H1 (cell line): ENCODE measurements around the gene ACACB. TPM values are rescaled to one million over a fixed set of nuclear protein-coding genes. Genes with fewer than 3 reads are reported as not detected.

Experiments used
- CTCF ChIA-PET: fragments of 300-600 bp; sonication (Branson Sonifier 250); formaldehyde crosslinking; loops from one replicate; lab custom pipeline; 2021; ENCODE audit not compliant: partially characterized antibody; lab: Charles Lee
- POLR2A ChIA-PET: fragments of 300-600 bp; sonication (Branson Sonifier 250); formaldehyde crosslinking; loops from one replicate; lab custom pipeline; 2021; ENCODE audit warnings: inconsistent platforms; ENCODE audit not compliant: partially characterized antibody; lab: Charles Lee
- DNase-seq, 2 experiments: peaks; one replicate each; pipeline versions ENCODE4 v3.0.0 to v3.0.0-alpha.2; 2010 to 2022; ENCODE audit warnings: low spot score in 2 of 2, low read depth in 1 of 2, mixed read lengths in 1 of 2
- FAIRE-seq: peaks from 2 replicates; lab custom pipeline; 2011; peaks lifted over from hg19 to GRCh38; lab: Jason Lieb, UNC
- H2AFZ ChIP-seq: 2 replicates; pipeline ENCODE4 v1.8.1; 2012; ENCODE audit warnings: low read length, inconsistent platforms
- H2AK5ac ChIP-seq: 2 replicates; pipeline ENCODE4 v1.6.1; 2013; ENCODE audit warnings: low read depth, low read length
- H2BK120ac ChIP-seq: replicated peaks from 2 replicates; pipeline ENCODE3; 2013; ENCODE audit warnings: low read depth, low read length, inconsistent platforms
- H2BK12ac ChIP-seq: 2 replicates; pipeline ENCODE4 v1.6.1; 2013; ENCODE audit warnings: low read depth, low read length
- H2BK15ac ChIP-seq: 2 replicates; pipeline ENCODE4 v1.6.1; 2013; ENCODE audit warnings: low read length
- H2BK20ac ChIP-seq: 2 replicates; pipeline ENCODE4 v1.6.1; 2013; ENCODE audit warnings: low read length
- H2BK5ac ChIP-seq: 2 replicates; pipeline ENCODE4 v1.6.1; 2013; ENCODE audit warnings: low read depth, low read length
- H3K14ac ChIP-seq: 2 replicates; pipeline ENCODE4 v1.6.1; 2013; ENCODE audit warnings: inconsistent platforms; ENCODE audit not compliant: insufficient read length
- H3K18ac ChIP-seq: 2 replicates; pipeline ENCODE4 v1.6.1; 2013; ENCODE audit warnings: low read length; ENCODE audit errors: extremely low read depth
- H3K23ac ChIP-seq: 2 replicates; pipeline ENCODE4 v1.6.1; 2013; ENCODE audit warnings: inconsistent platforms; ENCODE audit not compliant: insufficient read length
- H3K23me2 ChIP-seq: 2 replicates; pipeline ENCODE4 v1.6.1; 2013; ENCODE audit warnings: low read depth, low read length
- H3K27ac ChIP-seq: 2 replicates; pipeline ENCODE4 v1.6.1; 2011; ENCODE audit warnings: low read depth, low read length, inconsistent platforms
- H3K27me3 ChIP-seq, 4 experiments: replicated peaks in 1 of 4; 1 replicate in 1 of 4; 2 replicates in 3 of 4; pipeline versions ENCODE4 v1.6.1 to v1.8.1; 2011 to 2013; ENCODE audit warnings: low read length in 3 of 4, mild to moderate bottlenecking in 3 of 4, inconsistent platforms in 2 of 4, mixed read lengths in 2 of 4, moderate library complexity in 1 of 4; ENCODE audit not compliant: control insufficient read depth in 3 of 4, insufficient read depth in 3 of 4; ENCODE audit errors: extremely low read depth in 1 of 4
- H3K36me3 ChIP-seq, 4 experiments: 2 replicates each; pipeline versions ENCODE4 v1.6.1 to v1.8.1; 2011 to 2013; ENCODE audit warnings: mild to moderate bottlenecking in 4 of 4, low read length in 3 of 4, moderate library complexity in 2 of 4, control low read depth in 1 of 4, inconsistent platforms in 1 of 4; ENCODE audit not compliant: insufficient read depth in 4 of 4, control insufficient read depth in 2 of 4
- H3K4ac ChIP-seq: replicated peaks from 2 replicates; pipeline ENCODE3; 2013; ENCODE audit warnings: low read length, low read depth, mixed read lengths, inconsistent platforms; ENCODE audit not compliant: insufficient read length
- H3K4me1 ChIP-seq, 4 experiments: replicated peaks in 1 of 4; 1 replicate in 1 of 4; 2 replicates in 3 of 4; pipeline versions ENCODE4 v1.6.1 to v1.8.1; 2011 to 2013; ENCODE audit warnings: low read length in 3 of 4, inconsistent platforms in 2 of 4, mixed read lengths in 1 of 4; ENCODE audit not compliant: insufficient read depth in 4 of 4, control insufficient read depth in 3 of 4
- H3K4me2 ChIP-seq, 2 experiments: 2 replicates each; pipeline versions ENCODE4 v1.6.1 to v1.8.1; 2011 to 2013; ENCODE audit warnings: low read depth in 2 of 2, low read length in 2 of 2, control low read depth in 1 of 2, inconsistent platforms in 1 of 2, mild to moderate bottlenecking in 1 of 2; ENCODE audit not compliant: insufficient read depth in 1 of 2
- H3K4me3 ChIP-seq, 4 experiments: fragments of 200-600, 300-600 bp in 1 of 4; sonication (generic), shearing (Covaris generic), sonication (Bioruptor Twin) in 1 of 4; 2 replicates each; pipeline versions ENCODE4 v1.5.1 to v1.8.1; 2011 to 2016; ENCODE audit warnings: low read length in 4 of 4, low read depth in 3 of 4, control low read depth in 2 of 4, inconsistent platforms in 2 of 4, mild to moderate bottlenecking in 2 of 4, mixed read lengths in 1 of 4, moderate library complexity in 1 of 4; ENCODE audit not compliant: insufficient read depth in 2 of 4; ENCODE audit errors: extremely low read depth in 1 of 4
- H3K56ac ChIP-seq: replicated peaks from 2 replicates; pipeline ENCODE3; 2013; ENCODE audit warnings: low read depth, mild to moderate bottlenecking, mixed read lengths, low read length, inconsistent platforms; ENCODE audit not compliant: insufficient read length
- H3K79me1 ChIP-seq: 2 replicates; pipeline ENCODE4 v1.6.1; 2013; ENCODE audit warnings: low read depth, low read length, control low read depth
- H3K79me2 ChIP-seq, 2 experiments: 2 replicates each; pipeline versions ENCODE4 v1.6.1 to v1.8.1; 2012 to 2013; ENCODE audit warnings: low read length in 2 of 2, mild to moderate bottlenecking in 2 of 2, inconsistent platforms in 1 of 2; ENCODE audit not compliant: insufficient read depth in 2 of 2, control insufficient read depth in 1 of 2
- H3K9ac ChIP-seq, 4 experiments: replicated peaks in 1 of 4; 1 replicate in 1 of 4; 2 replicates in 3 of 4; pipeline versions ENCODE4 v1.6.1 to v1.8.1; 2011 to 2013; ENCODE audit warnings: low read depth in 3 of 4, low read length in 3 of 4, control low read depth in 2 of 4, mild to moderate bottlenecking in 2 of 4, moderate library complexity in 2 of 4, inconsistent platforms in 1 of 4; ENCODE audit errors: extremely low read depth in 1 of 4
- H3K9me3 ChIP-seq, 2 experiments: 2 replicates each; pipeline versions ENCODE4 v1.6.1 to v1.8.1; 2012 to 2013; ENCODE audit warnings: mild to moderate bottlenecking in 2 of 2, moderate library complexity in 2 of 2, control low read depth in 1 of 2, inconsistent platforms in 1 of 2, low read depth in 1 of 2, low read length in 1 of 2, mixed read lengths in 1 of 2; ENCODE audit not compliant: insufficient read depth in 2 of 2
- H4K20me1 ChIP-seq, 2 experiments: replicated peaks in 1 of 2; 2 replicates each; pipeline versions ENCODE3 to v1.8.1; 2011 to 2013; ENCODE audit warnings: inconsistent platforms in 2 of 2, low read length in 2 of 2, mild to moderate bottlenecking in 1 of 2; ENCODE audit not compliant: insufficient read depth in 2 of 2, control insufficient read depth in 1 of 2
- H4K5ac ChIP-seq: 2 replicates; pipeline ENCODE4 v1.6.1; 2013; ENCODE audit warnings: low read length, low read depth, mixed read lengths, inconsistent platforms; ENCODE audit not compliant: insufficient read length
- H4K8ac ChIP-seq: 2 replicates; pipeline ENCODE4 v1.8.0; 2013; ENCODE audit warnings: mild to moderate bottlenecking, moderate library complexity, low read length, inconsistent platforms; ENCODE audit not compliant: insufficient read depth; ENCODE audit errors: extremely low read depth
- H4K91ac ChIP-seq: replicated peaks from 2 replicates; pipeline ENCODE3; 2013; ENCODE audit warnings: low read length, mixed read lengths, inconsistent platforms; ENCODE audit not compliant: insufficient read length
- CHD2 ChIP-seq: IDR thresholded peaks from 2 replicates; pipeline ENCODE4 v1.6.1; 2012; ENCODE audit warnings: low read length, improper control_type of control experiment
- CREB1 ChIP-seq: IDR thresholded peaks from 2 replicates; pipeline ENCODE4 v1.6.1; 2012; ENCODE audit warnings: inconsistent platforms
- EP300 ChIP-seq, 2 experiments: IDR thresholded peaks; 1 replicate in 1 of 2; 2 replicates in 1 of 2; pipeline ENCODE4 v1.6.1; 2011 to 2012; ENCODE audit warnings: low read depth in 2 of 2, low read length in 2 of 2, mild to moderate bottlenecking in 2 of 2, borderline replicate concordance in 1 of 2, inconsistent platforms in 1 of 2, moderate library complexity in 1 of 2
- EZH2 ChIP-seq: fragments of 200-600 bp; sonication (generic); IDR thresholded peaks from 2 replicates; pipeline ENCODE4 v1.7.1; 2012; ENCODE audit warnings: low read depth, mild to moderate bottlenecking, moderate library complexity, low read length, inconsistent platforms; ENCODE audit not compliant: severe bottlenecking
- RFX5 ChIP-seq: IDR thresholded peaks from 2 replicates; pipeline ENCODE4 v1.6.1; 2011; ENCODE audit warnings: low read depth, low read length, improper control_type of control experiment, borderline replicate concordance
- SAP30 ChIP-seq: fragments of 300-600 bp; sonication (generic); IDR thresholded peaks from 2 replicates; pipeline ENCODE4 v1.7.1; 2012; ENCODE audit warnings: low read length, moderate library complexity, mild to moderate bottlenecking, inconsistent platforms; ENCODE audit not compliant: insufficient read depth, insufficient replicate concordance
- SIX5 ChIP-seq: IDR thresholded peaks from 2 replicates; pipeline ENCODE4 v1.6.1; 2011; ENCODE audit warnings: mild to moderate bottlenecking, low read depth, low read length
- SRF ChIP-seq: IDR thresholded peaks from 2 replicates; pipeline ENCODE4 v1.6.1; 2011; ENCODE audit warnings: mild to moderate bottlenecking, low read depth, low read length, moderate library complexity
- TAF1 ChIP-seq: IDR thresholded peaks from 2 replicates; pipeline ENCODE4 v1.6.1; 2011; ENCODE audit warnings: mild to moderate bottlenecking, low read depth, low read length
- WGBS, 2 experiments: shearing (Covaris generic) in 1 of 2; methylation state at CpG; one replicate each; pipeline versions ENCODE4 v1.1.6 to v1.1.7; 2013 to 2015; ENCODE audit warnings: low lambda C conversion rate in 2 of 2, mixed read lengths in 2 of 2, inconsistent platforms in 1 of 2, low coverage in 1 of 2, missing lambda C conversion rate in 1 of 2; ENCODE audit not compliant: insufficient replicate concordance in 2 of 2, insufficient coverage in 1 of 2, insufficient read length in 1 of 2; ENCODE audit errors: extremely low coverage in 1 of 2, missing lambda C conversion rate in 1 of 2; 5-methylcytosine and 5-hydroxymethylcytosine counted together
- polyA plus RNA-seq, 7 experiments: library from polyadenylated mRNA; depleted of rRNA in 3 of 7; stranded (reverse) in 5 of 7; unstranded in 2 of 7; fragments of >200 nt in 5 of 7; fragments of 200-250 nt in 2 of 7; gene quantifications; 1 replicate in 5 of 7; 2 replicates in 1 of 7; 4 replicates in 1 of 7; pipeline versions ENCODE4 v1.2.1 to v1.2.3, GENCODE V29; 2011 to 2013; ENCODE audit warnings: missing spikeins in 2 of 7, mixed read lengths in 2 of 7
- total RNA-seq: library from RNA; stranded (reverse); fragmentation: NEBNext Ultra II Directional; extraction: Animal tissue kit (Norgen Biotek cat#: 25700); gene quantifications from 2 replicates; pipeline ENCODE4 v1.2.1, GENCODE V29; 2021
- TF ChIP-seq, protein P1 (sequence below): IDR thresholded peaks from 2 replicates; pipeline ENCODE4 v1.6.1; 2011; ENCODE audit warnings: low read length, improper control_type of control experiment

Gene ACACB
- total and polyA plus RNA-seq, 2 of the 8 experiments (the other 6 are each of a cell fraction or from before 2014, with no cell fraction given) = 5.8 to 15.3 TPM

DNA sequence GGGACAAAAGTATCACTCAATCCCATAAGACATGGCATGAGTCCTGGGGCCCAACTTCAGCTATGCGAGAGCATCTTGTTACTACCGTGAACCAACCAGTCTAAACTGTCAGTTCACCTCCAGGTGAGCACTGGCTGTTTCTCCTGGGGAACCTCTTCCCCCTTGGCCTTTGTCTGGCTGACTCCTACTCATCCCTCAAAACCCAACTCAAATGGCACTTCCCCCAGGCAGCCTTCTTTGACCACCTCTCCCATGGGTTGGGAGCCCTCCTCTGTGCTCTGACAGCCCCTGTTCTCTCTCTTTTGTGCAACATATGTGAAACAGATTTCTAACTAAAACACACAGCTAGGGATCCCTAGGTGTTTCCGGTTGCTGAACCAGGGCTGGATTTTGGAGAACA lies 155.0 kb downstream of the ACACB start:
- Histone ChIP-seq H2BK20ac (no peak overlapping the region), H3K9me3 (no peaks in the 10 kb centered on the region), H3K23me2 (no peaks in the 10 kb centered on the region), H2BK15ac (no peak overlapping the region), H3K56ac (no peak overlapping the region), H3K18ac (no peak overlapping the region), H2BK120ac (no peak overlapping the region), H3K27me3 (peaks cover 0 to 2% (median 0%) of the 10 kb centered on the region in 4 experiments; a peak in 1 of 7 replicates), H4K8ac (no peak overlapping the region), H4K5ac (no peak overlapping the region), H3K4me2 (no peak overlapping the region), H2AFZ (no peak overlapping the region), H2AK5ac (no peak overlapping the region; the same call in 1 of the 2 replicates), H3K4me1 (peaks cover 0 to 7% (median 2%) of the 10 kb centered on the region in 4 experiments; a peak in 3 of 7 replicates), H4K20me1 (no peaks in the 10 kb centered on the region), H3K36me3 (no peaks in the 10 kb centered on the region), H2BK12ac (no peak overlapping the region), H3K23ac (no peak overlapping the region), H3K14ac (no peak overlapping the region), H3K4me3 (no peak overlapping the region), H3K9ac (no peak overlapping the region), H4K91ac (no peak overlapping the region), H3K4ac (no peak overlapping the region), H2BK5ac (no peak overlapping the region), H3K79me2 (no peaks in the 10 kb centered on the region), H3K79me1 (no peaks in the 10 kb centered on the region; the same call in 1 of the 2 replicates), H3K27ac (no peak overlapping the region)
- ChIA-PET CTCF (interaction anchor here (2.0 kb wide), 1 partner anchor 15 kb away, joined by 5 read pairs; no protein-coding TSS in a partner anchor), POLR2A (no interaction called here)
- DNase-seq = no peak
- 89% methylated on average over 3 of the region's 3 CpGs; no CpG with 5 or more reads in 1 of the 2 experiments for WGBS, 2 experiments
- no peak for FAIRE-seq
- no peak for TF ChIP-seq SAP30
- no peak for TF ChIP-seq RFX5
- TF ChIP-seq TAF1 = no peak
- no peak for TF ChIP-seq SRF
- no peak for TF ChIP-seq SIX5
- no peak for TF ChIP-seq CREB1
- TF ChIP-seq EP300 (IDR thresholded peaks at IDR 0.05; ENCODE audit: borderline replicate concordance in 1 of 2, low read depth in 2 of 2, low read length in 2 of 2) = no peak
- TF ChIP-seq, protein P1, sequence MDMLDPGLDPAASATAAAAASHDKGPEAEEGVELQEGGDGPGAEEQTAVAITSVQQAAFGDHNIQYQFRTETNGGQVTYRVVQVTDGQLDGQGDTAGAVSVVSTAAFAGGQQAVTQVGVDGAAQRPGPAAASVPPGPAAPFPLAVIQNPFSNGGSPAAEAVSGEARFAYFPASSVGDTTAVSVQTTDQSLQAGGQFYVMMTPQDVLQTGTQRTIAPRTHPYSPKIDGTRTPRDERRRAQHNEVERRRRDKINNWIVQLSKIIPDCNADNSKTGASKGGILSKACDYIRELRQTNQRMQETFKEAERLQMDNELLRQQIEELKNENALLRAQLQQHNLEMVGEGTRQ = no peak
- no peak for TF ChIP-seq CHD2
- no peak for TF ChIP-seq EZH2
